Kidney glomerular epithelial cell (primary cell): Measurements from ENCODE around the gene LMCD1.
A peak's percentile ranks its signal among the peaks of the same experiment; 100 is the strongest.

Experiments
- DNase-seq: peaks from one replicate; lab custom pipeline; 2025; lab: John Stamatoyannopoulos, UW

Gene LMCD1

DNA sequence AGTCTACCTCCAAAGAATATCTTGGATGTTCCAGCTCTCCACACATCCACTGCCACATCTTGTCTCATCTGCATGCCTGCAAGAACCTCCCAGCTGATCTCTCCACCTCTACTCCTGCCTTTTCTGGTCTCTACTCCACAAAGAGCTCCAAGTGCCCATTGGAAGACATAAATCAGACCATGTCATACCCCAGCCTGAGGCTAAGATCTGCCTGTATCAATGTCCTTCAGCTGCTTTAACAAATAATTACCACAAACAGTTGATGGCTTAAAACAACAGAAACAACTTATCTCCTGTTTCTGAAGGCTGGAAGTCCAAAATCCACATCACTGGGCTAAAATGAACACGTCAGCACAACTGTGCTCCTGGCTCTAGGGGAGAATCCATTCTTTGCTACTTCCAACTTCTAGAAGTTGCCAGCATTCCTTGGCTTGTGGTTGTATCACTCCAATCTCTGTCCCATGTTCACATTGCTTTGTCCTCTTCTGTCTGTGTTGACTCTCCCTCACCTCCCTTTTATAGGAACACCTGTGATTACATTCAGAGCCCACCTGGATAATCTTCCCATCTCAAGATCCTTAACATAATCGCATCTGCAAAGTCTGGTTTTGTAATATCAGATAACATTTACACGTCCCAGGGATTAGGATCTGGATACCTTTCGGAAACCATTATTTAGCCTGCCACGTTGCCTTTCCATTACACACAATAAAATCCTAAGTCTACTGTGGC, 17.0 kb upstream of the LMCD1 start:
- DNase-seq, result no peak

GRCh38 chr3:8485141-8485870, 16.3 kb upstream of the LMCD1 start:
- peak; percentile 20 for DNase-seq

- no peak for DNase-seq
Measured at GRCh38 chr3:8485943-8486342, 15.7 kb upstream of the LMCD1 start.

DNA sequence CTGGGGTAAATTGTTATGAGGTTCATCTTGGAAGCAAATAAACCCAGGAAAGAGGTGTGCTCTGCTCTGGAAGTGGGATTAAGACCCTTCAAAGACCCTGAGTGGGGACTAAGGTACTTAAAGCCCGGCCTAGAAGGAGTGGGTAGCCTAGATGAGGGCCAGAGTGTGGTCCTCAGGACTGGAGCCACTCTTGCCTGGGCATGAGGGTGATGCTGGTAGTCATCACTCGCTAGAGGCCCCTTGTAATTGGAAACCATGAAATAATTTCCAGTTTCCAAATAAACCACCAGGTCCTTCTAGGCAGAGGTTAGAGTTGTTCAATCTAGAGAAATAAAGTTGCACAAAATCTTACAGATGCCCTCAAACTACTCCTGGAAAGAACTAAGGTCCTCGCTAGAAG, 15.2 kb upstream of the LMCD1 start:
- no peak for DNase-seq

GRCh38 chr3:8486936-8487335, 14.7 kb upstream of the LMCD1 start:
- DNase-seq, result no peak

DNA sequence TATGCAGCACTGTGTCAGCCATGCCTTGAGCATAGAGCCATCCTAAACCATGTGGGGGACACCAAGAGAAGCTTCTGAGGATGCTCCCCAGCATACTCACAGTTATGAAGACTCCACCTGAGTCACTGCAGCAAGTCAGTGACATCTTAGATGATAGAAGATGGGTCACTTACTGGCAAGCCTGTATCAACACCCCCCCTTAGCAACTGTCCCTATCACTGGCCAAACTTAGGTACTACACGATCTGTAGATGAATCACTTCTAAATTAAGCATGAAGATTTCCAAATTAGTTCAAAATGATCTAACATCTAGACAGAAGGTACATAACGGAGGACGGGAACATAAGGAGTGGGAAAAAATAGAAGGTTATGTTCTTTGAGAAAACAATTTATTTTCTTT, 13.2 kb upstream of the LMCD1 start:
- DNase-seq, result no peak

DNA sequence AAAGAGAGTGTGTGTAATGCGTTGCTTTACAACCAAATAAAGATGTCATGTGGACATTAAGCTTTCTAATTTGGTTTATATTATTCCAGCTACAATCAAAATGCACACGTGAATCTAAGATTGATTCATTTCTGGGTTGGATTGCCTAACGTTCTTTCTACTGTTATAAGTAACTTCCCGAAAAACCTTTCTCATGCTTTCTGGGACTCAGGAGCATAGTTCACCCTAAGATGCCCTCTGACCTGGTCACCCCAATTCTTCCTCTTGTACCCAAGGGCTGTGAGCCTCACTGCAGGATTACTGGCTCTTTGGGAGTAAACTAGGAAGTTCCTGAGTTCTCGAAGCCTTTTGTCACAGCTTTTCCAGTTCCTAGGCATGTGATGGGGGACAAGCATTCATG, 12.7 kb upstream of the LMCD1 start:
- no peak for DNase-seq

DNA sequence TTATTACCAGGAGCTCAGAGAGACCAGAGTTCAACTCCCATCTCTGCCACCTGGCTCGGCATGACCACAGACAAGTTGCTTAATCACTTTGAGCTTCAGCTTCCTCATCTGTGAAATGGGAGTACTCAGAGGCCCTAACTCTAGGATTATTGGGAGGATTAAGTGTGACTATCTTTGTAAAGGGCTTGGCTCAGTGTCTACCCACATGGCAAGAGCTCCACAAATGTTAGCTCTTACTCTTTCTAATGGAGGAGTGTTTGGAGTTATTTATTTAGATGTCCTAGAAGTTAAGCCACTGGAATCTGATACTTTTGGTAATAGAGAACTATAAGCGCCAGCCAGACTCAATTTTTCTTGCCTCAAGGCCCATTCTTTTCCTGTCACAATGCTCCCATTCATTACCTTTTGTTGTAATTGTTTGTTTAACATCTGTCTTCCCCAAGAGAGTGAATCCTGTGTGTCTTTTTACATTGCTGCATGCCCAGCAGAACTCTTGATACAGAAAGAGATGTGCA, 12.3 kb upstream of the LMCD1 start:
- no peak for DNase-seq

- DNase-seq, result peak; percentile 98
Measured at GRCh38 chr3:8490079-8490552, 11.5 kb upstream of the LMCD1 start.

DNA sequence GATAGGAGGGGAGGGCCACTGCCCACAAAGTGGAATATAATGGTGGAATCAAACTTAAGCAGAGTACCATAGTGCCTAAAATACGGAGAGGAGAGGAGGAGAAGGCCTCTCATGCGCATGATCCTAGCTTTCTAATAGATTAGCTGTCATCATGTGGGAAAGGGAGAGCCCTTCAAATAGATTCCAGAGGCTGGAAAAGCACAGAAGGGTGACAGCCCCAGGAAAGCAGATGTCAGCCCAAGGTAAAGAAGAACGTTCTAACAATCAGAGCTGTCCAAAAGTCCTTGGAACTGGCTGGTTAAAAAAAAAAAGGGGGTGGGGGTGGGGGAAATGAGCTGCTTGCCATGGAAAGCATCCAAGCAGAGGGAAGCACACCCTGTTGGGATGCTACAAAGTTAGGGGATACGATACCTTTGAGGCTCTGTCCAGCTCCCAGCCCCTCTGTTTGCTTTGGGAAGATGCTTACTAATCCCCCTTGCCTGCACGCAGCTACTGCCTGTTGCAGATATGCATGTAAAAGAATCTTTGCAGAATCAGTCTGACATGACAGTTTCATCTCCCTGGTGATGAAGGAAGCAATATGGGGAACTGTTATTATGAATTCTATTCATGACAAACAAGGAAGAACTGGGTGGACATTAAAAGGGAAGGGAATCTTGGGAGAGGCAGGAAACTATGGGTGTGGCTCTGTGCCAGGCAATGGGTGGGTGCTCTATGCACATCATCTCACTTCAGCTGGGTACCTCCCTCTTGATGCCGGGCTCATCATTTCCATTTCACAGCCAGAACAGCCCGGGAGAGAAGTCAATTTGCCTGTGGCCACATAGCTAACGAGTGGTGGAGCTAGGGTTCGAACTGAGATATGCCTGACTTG, 10.1 kb upstream of the LMCD1 start:
- DNase-seq, result no peak

DNA sequence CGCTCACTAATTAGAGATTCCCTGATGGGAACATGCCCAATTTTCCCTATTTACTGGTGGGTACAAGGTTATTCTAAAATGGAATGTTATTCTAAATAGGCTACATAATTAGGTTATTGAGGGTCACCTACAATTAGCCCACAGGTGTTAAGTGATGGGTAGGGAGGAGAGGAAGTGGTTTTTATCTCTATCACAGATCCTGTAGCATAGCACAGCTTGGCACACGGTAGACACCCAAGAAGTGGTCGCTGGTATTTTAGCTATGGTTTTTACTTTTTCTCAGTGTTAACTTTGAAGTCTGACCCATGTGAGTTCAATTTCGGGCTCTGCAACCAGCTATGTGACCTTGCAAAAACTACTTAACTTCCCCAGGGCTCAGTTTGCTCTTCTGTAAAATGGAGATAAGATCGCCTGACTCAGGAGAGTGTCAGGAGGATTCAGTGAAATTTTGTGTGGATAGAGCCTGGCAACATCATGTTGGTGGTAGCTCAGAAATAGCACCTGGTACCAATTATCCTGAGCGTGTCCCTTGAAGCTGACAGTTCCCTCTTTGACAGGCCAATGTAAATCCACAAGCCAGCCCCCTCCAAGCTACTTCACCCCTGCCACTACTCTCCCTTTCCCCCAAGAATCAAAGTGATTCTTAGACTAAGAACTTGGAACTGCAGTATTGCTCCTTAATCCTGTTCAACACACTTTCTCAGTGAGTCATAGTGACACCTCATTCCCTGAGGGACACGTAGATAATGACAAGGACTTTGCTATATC, 8.7 kb upstream of the LMCD1 start:
- no peak for DNase-seq

DNA sequence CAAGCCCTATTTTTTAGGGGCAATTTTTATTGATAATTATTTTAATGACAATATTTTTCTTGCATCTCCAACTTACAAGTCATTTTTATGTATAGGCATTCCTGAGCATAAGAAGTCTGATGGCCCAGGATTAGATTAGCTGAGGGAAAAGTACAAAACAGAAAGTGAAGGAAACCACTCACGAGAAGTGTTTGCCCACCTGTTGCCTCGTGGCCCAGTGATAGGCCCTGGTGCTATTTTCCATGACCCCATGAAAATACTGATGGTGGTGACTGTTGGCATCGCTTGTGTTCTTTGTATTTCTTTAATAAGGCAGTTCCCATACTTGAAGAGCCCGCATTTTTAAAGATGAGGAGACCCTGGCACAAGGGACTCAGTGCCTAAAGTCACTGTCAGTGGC, 7.9 kb upstream of the LMCD1 start:
- DNase-seq, result no peak

- DNase-seq, result no peak
Measured at GRCh38 chr3:8494327-8494726, 7.3 kb upstream of the LMCD1 start.

GRCh38 chr3:8497582-8497981, 4.0 kb upstream of the LMCD1 start:
- peak; percentile 82 for DNase-seq

- DNase-seq, result peak; percentile 40
Measured at GRCh38 chr3:8499181-8499611, 2.4 kb upstream of the LMCD1 start.

DNA sequence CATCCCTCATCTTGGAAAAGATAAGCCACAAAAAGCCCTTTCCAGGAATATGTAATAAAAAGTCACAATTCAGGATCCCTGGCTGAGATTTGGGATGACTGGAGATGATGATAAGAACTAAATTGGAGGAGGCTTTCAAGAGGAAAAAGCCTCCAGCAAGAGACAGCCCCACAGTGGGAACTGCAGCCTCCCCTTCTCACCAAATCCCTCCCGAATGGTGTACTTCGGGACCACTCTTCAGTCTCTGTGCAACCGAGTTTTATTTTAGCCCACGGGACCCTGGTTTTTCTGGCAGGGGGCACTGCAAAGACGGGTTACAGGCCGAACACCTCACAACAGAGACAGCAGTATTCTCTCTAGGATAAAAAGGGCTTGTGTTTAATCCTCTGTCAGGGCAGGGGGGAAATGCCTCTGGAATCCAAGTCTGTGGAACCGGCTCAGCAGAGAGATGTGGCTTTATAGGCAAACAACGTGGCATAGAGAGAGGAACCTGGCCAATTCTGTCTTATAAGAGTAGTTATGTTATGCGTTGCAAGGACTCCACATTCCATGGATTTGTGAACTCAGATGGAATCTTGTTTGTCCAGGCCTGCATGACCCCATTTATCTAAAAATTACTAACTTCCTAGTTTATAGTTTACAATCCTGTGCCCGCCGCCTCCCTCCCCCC, 1.2 kb upstream of the LMCD1 start:
- peak; percentile 77 for DNase-seq

- peak; percentile 77 for DNase-seq
Measured at GRCh38 chr3:8500989-8501370, 643 bp upstream of the LMCD1 start.

DNA sequence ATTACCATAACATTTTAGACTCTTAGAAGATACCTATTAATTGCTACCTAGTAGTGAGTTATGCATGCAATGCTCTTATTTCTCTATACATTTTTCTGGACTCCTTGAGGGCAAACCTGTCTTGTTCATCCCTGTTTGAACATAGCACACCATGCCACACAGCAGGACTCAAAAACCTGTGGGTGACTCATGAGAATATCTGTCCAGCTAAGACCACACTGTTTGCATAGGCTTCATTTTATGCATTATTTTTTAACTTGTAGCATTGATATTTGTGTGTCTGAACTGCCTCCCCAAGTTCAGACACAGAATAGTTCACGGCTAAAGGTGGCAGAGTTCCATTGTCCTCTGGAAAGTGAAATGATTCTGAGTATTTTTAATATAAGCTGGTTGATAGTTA, 1.8 kb downstream of the LMCD1 start:
- peak; percentile 31 for DNase-seq

DNA sequence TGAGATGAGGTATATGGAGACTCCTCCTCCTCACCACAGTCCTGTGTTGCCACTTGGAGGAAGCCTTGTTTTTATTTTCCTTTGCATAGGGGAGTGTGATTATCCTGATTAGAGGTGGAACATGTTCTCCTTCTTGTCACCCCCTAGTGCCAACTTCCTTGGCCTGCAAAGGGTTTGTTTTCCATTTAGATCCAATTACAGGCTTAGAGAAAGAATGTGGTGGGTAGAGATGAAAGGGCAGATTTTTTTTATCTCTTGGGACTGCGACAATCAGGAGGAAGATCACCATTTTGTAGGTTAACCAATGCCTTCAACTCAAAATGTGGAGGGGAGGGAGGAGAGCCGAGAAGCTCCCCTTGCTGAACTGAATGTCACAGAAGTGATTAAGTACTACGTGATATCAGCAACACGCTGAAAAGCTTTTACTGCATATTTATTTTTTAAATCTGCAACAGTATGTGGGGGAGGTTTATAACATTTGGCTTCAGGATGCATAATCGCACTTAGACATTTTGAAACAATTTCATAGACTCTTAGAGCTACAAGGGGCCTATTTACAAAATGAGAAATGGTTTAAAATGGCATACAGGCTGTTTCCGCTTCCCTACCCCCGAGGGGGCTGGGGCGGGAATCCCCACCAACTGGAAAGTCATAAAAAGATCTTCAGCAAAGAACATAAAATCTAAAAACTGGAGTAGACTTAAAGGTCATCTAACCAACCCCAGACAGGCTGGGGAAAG, 2.4 kb downstream of the LMCD1 start:
- peak; percentile 31 for DNase-seq

DNA sequence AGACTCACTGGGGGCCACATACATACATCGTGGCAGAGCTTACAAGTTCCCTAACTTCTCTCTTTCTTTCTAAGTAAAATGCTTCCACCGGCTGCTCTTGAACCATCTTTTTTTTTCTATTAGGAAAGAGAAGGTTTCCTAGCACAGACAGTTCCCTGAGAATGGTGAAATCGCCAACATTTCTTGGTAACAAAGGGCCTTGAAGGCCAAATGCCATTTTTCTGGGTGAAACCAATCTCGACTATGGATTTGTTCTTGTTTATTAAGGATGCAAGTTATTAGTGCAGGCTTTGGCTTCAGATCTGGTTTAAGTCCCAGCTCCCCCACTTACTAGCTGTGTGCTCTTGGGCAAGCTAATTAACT, 3.0 kb downstream of the LMCD1 start:
- DNase-seq, result no peak
